IMR-90 (cell line): ENCODE results near the gene BCAS3. TPM values are rescaled to one million over a fixed set of nuclear protein-coding genes. Genes with fewer than 3 reads are reported as not detected.

Experiments
- ATAC-seq: fragments of 200-7000 bp; cut with Tn5 transposase; 2 replicates; pipeline ENCODE4 v1.9.1; 2020; ENCODE audit warnings: low read depth, mild to moderate bottlenecking, moderate library complexity
- BruUV-seq: library from RNA; stranded (reverse); fragments of 400-500 nt; replicated peaks from 2 replicates; lab custom pipeline; 2021; lab: Mats Ljungman, UMichigan
- CTCF ChIA-PET: fragments of 300-600 bp; formaldehyde crosslinking; extraction: SDS; loops from one replicate; lab custom pipeline; 2021; ENCODE audit warnings: antibody characterized with exemption; lab: Yijun Ruan, JAX
- POLR2A ChIA-PET: fragments of 300-600 bp; sonication (Branson Sonifier 250); formaldehyde crosslinking; loops from one replicate; lab custom pipeline; 2022; ENCODE audit warnings: antibody characterized with exemption; ENCODE audit not compliant: unreplicated experiment; lab: Charles Lee
- DNase-seq: peaks from one replicate; pipeline ENCODE4 v3.0.0; 2013
- H2AFZ ChIP-seq: replicated peaks from 2 replicates; pipeline ENCODE3; 2013; ENCODE audit warnings: low read length, mild to moderate bottlenecking; ENCODE audit not compliant: poor library complexity
- H2AK5ac ChIP-seq: 2 replicates; pipeline ENCODE4 v1.6.1; 2013; ENCODE audit warnings: low read depth, low read length, inconsistent platforms
- H2AK9ac ChIP-seq: replicated peaks from 2 replicates; pipeline ENCODE3; 2013; ENCODE audit warnings: mild to moderate bottlenecking, low read depth, low read length, moderate library complexity; ENCODE audit not compliant: poor library complexity
- H2BK120ac ChIP-seq: 2 replicates; pipeline ENCODE4 v1.6.1; 2013; ENCODE audit warnings: low read depth, low read length, inconsistent platforms
- H2BK15ac ChIP-seq: 3 replicates; pipeline ENCODE4 v1.6.1; 2013; ENCODE audit warnings: low read depth, low read length, inconsistent platforms
- H2BK20ac ChIP-seq: 2 replicates; pipeline ENCODE4 v1.6.1; 2013; ENCODE audit warnings: low read depth, mild to moderate bottlenecking, inconsistent platforms, low read length, moderate library complexity
- H2BK5ac ChIP-seq: 2 replicates; pipeline ENCODE4 v1.6.1; 2013; ENCODE audit warnings: mild to moderate bottlenecking, low read depth, low read length, inconsistent platforms; ENCODE audit not compliant: poor library complexity, severe bottlenecking
- H3K14ac ChIP-seq: replicated peaks from 2 replicates; pipeline ENCODE4 v1.6.1; 2013; ENCODE audit warnings: low read depth, low read length, inconsistent platforms
- H3K18ac ChIP-seq: 2 replicates; pipeline ENCODE4 v1.6.1; 2013; ENCODE audit warnings: low read depth, low read length, control low read depth
- H3K23ac ChIP-seq: 2 replicates; pipeline ENCODE4 v1.6.1; 2013; ENCODE audit warnings: low read depth, low read length, inconsistent platforms
- H3K27ac ChIP-seq: 2 replicates; pipeline ENCODE4 v1.5.1; 2013; ENCODE audit warnings: mild to moderate bottlenecking, control low read depth, low read length; ENCODE audit not compliant: insufficient read depth
- H3K27me3 ChIP-seq: 2 replicates; pipeline ENCODE4 v1.6.1; 2013; ENCODE audit warnings: low read length; ENCODE audit not compliant: control insufficient read depth, insufficient read depth
- H3K36me3 ChIP-seq: 2 replicates; pipeline ENCODE4 v1.6.1; 2013; ENCODE audit warnings: low read length, mixed read lengths; ENCODE audit not compliant: control insufficient read depth, insufficient read depth
- H3K4ac ChIP-seq: 2 replicates; pipeline ENCODE4 v1.6.1; 2013; ENCODE audit warnings: low read depth, low read length, inconsistent platforms
- H3K4me1 ChIP-seq: 2 replicates; pipeline ENCODE4 v1.6.1; 2013; ENCODE audit warnings: low read length, mixed read lengths; ENCODE audit not compliant: control insufficient read depth, insufficient read depth
- H3K4me2 ChIP-seq: 2 replicates; pipeline ENCODE4 v1.6.1; 2013; ENCODE audit warnings: low read depth, mild to moderate bottlenecking, control low read depth, low read length, moderate library complexity
- H3K4me3 ChIP-seq: 2 replicates; pipeline ENCODE4 v1.5.1; 2013; ENCODE audit warnings: low read depth, mild to moderate bottlenecking, control low read depth, low read length, moderate library complexity; ENCODE audit not compliant: insufficient read depth
- H3K56ac ChIP-seq: 2 replicates; pipeline ENCODE4 v1.6.1; 2013; ENCODE audit warnings: low read length, inconsistent platforms; ENCODE audit not compliant: insufficient read depth; ENCODE audit errors: extremely low read depth
- H3K79me1 ChIP-seq, 2 experiments: 2 replicates each; pipeline ENCODE4 v1.6.1; 2013; ENCODE audit warnings: low read length in 2 of 2, inconsistent platforms in 1 of 2, low read depth in 1 of 2
- H3K9ac ChIP-seq: 2 replicates; pipeline ENCODE4 v1.6.1; 2013; ENCODE audit warnings: low read depth, low read length, control low read depth
- H3K9me1 ChIP-seq: 2 replicates; pipeline ENCODE4 v1.6.1; 2013; ENCODE audit warnings: low read length, inconsistent platforms; ENCODE audit not compliant: insufficient read depth
- H3K9me3 ChIP-seq: 2 replicates; pipeline ENCODE4 v1.6.1; 2013; ENCODE audit warnings: low read length; ENCODE audit not compliant: control insufficient read depth, insufficient read depth
- H4K20me1 ChIP-seq: 2 replicates; pipeline ENCODE4 v1.6.1; 2013; ENCODE audit warnings: low read length, inconsistent platforms; ENCODE audit not compliant: insufficient read depth
- H4K5ac ChIP-seq: 2 replicates; pipeline ENCODE4 v1.6.1; 2013; ENCODE audit warnings: mild to moderate bottlenecking, low read depth, low read length, control low read depth
- H4K8ac ChIP-seq, 2 experiments: 2 replicates each; pipeline ENCODE4 v1.6.1; 2013; ENCODE audit warnings: low read depth in 2 of 2, low read length in 2 of 2, control low read depth in 1 of 2, inconsistent platforms in 1 of 2
- H4K91ac ChIP-seq: 2 replicates; pipeline ENCODE4 v1.6.1; 2013; ENCODE audit warnings: low read depth, low read length, inconsistent platforms; ENCODE audit not compliant: insufficient read depth
- CEBPB ChIP-seq: IDR thresholded peaks from 2 replicates; pipeline ENCODE4 v1.6.1; 2012; ENCODE audit warnings: low read depth, low read length, improper control_type of control experiment
- RFX5 ChIP-seq: IDR thresholded peaks from 2 replicates; pipeline ENCODE4 v1.8.0; 2012; ENCODE audit warnings: low read depth, mild to moderate bottlenecking, low read length, moderate library complexity
- WGBS, 2 experiments: methylation state at CpG; one replicate each; pipeline versions ENCODE4 v1.1.5 to v1.1.7; 2013; ENCODE audit warnings: missing lambda C conversion rate in 2 of 2; ENCODE audit not compliant: insufficient read length in 1 of 2; ENCODE audit errors: extremely low coverage in 2 of 2; 5-methylcytosine and 5-hydroxymethylcytosine counted together
- dilution Hi-C: fragments of 300-500 bp; cut with HindIII; formaldehyde crosslinking; loops from one replicate; pipeline ENCODE4 v1.14.3; 2018; ENCODE audit warnings: low sequenced_read_pairs; ENCODE audit not compliant: unreplicated experiment
- in situ Hi-C: fragments of 300-500 bp; cut with MboI; formaldehyde crosslinking; loops from 3 replicates; pipeline ENCODE4 v1.14.3; 2019; ENCODE audit warnings: low sequenced_read_pairs, inconsistent platforms, mixed read lengths
- intact Hi-C: fragments of 100-400 bp; cut with micrococcal nuclease; formaldehyde crosslinking; loops from 2 replicates; pipeline ENCODE4 v1.10.0; 2022
- polyA plus RNA-seq, 3 experiments: library from polyadenylated mRNA; depleted of rRNA; stranded (reverse); fragments of >200 nt; gene quantifications; 2 replicates each; pipeline ENCODE4 v1.2.3, GENCODE V29; 2012; ENCODE audit warnings: low replicate concordance in 1 of 3
- total RNA-seq: library from RNA; depleted of rRNA; stranded (reverse); fragments of >200 nt; gene quantifications from 2 replicates; pipeline ENCODE4 v1.2.3, GENCODE V29; 2012

Gene BCAS3
- total and polyA plus RNA-seq, 2 of the 4 experiments (the other 2 are of a cell fraction): 6.3 to 27.1 TPM

- Histone ChIP-seq H2BK15ac (no peak overlapping the region), H4K5ac (no peak overlapping the region), H2BK5ac (no peak overlapping the region), H3K36me3 (no peaks in the 10 kb centered on the region), H2AFZ (no peak overlapping the region), H3K4ac (no peak overlapping the region), H2BK120ac (no peak overlapping the region), H3K4me3 (no peak overlapping the region), H3K9ac (no peak overlapping the region), H2BK20ac (no peak overlapping the region), H3K79me1 (no peaks in the 10 kb centered on the region), H3K4me2 (no peak overlapping the region), H3K27me3 (no peaks in the 10 kb centered on the region), H3K18ac (no peak overlapping the region), H4K20me1 (no peaks in the 10 kb centered on the region), H2AK9ac (no peak overlapping the region), H3K14ac (no peak overlapping the region), H3K4me1 (no peaks in the 10 kb centered on the region; the same call in 1 of the 2 replicates), H4K8ac (no peak overlapping the region), H2AK5ac (no peak overlapping the region), H3K56ac (no peak overlapping the region), H4K91ac (no peak overlapping the region), H3K9me1 (peaks cover 3% of the 10 kb centered on the region), H3K9me3 (peaks cover 2% of the 10 kb centered on the region; the same call in 1 of the 2 replicates), H3K27ac (no peak overlapping the region), H3K23ac (no peak overlapping the region)
- CTCF ChIA-PET: no interaction called here
- intact Hi-C loops (no loop called here), dilution Hi-C loops (no loop called here), in situ Hi-C loops (no loop called here)
- BruUV-seq: no TSS peak
- DNase-seq (peak; percentile 4), ATAC-seq (no peak)
- TF ChIP-seq CEBPB (peak; percentile 66), RFX5 (no peak)
- WGBS, 2 experiments: no CpG with 5 or more reads among the region's 1 CpG
- POLR2A ChIA-PET: no interaction called here
Observed at GRCh38 chr17:60914078-60914477, 236.4 kb downstream of the BCAS3 start.
